H1 (cell line): ENCODE data around the gene RPTOR. TPM values are rescaled to one million over a fixed set of nuclear protein-coding genes. Genes with fewer than 3 reads are reported as not detected.

Experiments
- CTCF ChIA-PET: fragments of 300-600 bp; sonication (Branson Sonifier 250); formaldehyde crosslinking; loops from one replicate; lab custom pipeline; 2021; ENCODE audit not compliant: partially characterized antibody; lab: Charles Lee
- POLR2A ChIA-PET: fragments of 300-600 bp; sonication (Branson Sonifier 250); formaldehyde crosslinking; loops from one replicate; lab custom pipeline; 2021; ENCODE audit warnings: inconsistent platforms; ENCODE audit not compliant: partially characterized antibody; lab: Charles Lee
- DNase-seq, 2 experiments: peaks; one replicate each; pipeline versions ENCODE4 v3.0.0 to v3.0.0-alpha.2; 2010 to 2022; ENCODE audit warnings: low spot score in 2 of 2, low read depth in 1 of 2, mixed read lengths in 1 of 2
- FAIRE-seq: peaks from 2 replicates; lab custom pipeline; 2011; peaks lifted over from hg19 to GRCh38; lab: Jason Lieb, UNC
- H2AFZ ChIP-seq: 2 replicates; pipeline ENCODE4 v1.8.1; 2012; ENCODE audit warnings: low read length, inconsistent platforms
- H2AK5ac ChIP-seq: 2 replicates; pipeline ENCODE4 v1.6.1; 2013; ENCODE audit warnings: low read depth, low read length
- H2BK120ac ChIP-seq: replicated peaks from 2 replicates; pipeline ENCODE3; 2013; ENCODE audit warnings: low read depth, low read length, inconsistent platforms
- H2BK12ac ChIP-seq: 2 replicates; pipeline ENCODE4 v1.6.1; 2013; ENCODE audit warnings: low read depth, low read length
- H2BK15ac ChIP-seq: 2 replicates; pipeline ENCODE4 v1.6.1; 2013; ENCODE audit warnings: low read length
- H2BK20ac ChIP-seq: 2 replicates; pipeline ENCODE4 v1.6.1; 2013; ENCODE audit warnings: low read length
- H2BK5ac ChIP-seq: 2 replicates; pipeline ENCODE4 v1.6.1; 2013; ENCODE audit warnings: low read depth, low read length
- H3K14ac ChIP-seq: 2 replicates; pipeline ENCODE4 v1.6.1; 2013; ENCODE audit warnings: inconsistent platforms; ENCODE audit not compliant: insufficient read length
- H3K18ac ChIP-seq: 2 replicates; pipeline ENCODE4 v1.6.1; 2013; ENCODE audit warnings: low read length; ENCODE audit errors: extremely low read depth
- H3K23ac ChIP-seq: 2 replicates; pipeline ENCODE4 v1.6.1; 2013; ENCODE audit warnings: inconsistent platforms; ENCODE audit not compliant: insufficient read length
- H3K23me2 ChIP-seq: 2 replicates; pipeline ENCODE4 v1.6.1; 2013; ENCODE audit warnings: low read depth, low read length
- H3K27ac ChIP-seq: 2 replicates; pipeline ENCODE4 v1.6.1; 2011; ENCODE audit warnings: low read depth, low read length, inconsistent platforms
- H3K27me3 ChIP-seq, 4 experiments: replicated peaks in 1 of 4; 1 replicate in 1 of 4; 2 replicates in 3 of 4; pipeline versions ENCODE4 v1.6.1 to v1.8.1; 2011 to 2013; ENCODE audit warnings: low read length in 3 of 4, mild to moderate bottlenecking in 3 of 4, inconsistent platforms in 2 of 4, mixed read lengths in 2 of 4, moderate library complexity in 1 of 4; ENCODE audit not compliant: control insufficient read depth in 3 of 4, insufficient read depth in 3 of 4; ENCODE audit errors: extremely low read depth in 1 of 4
- H3K36me3 ChIP-seq, 4 experiments: 2 replicates each; pipeline versions ENCODE4 v1.6.1 to v1.8.1; 2011 to 2013; ENCODE audit warnings: mild to moderate bottlenecking in 4 of 4, low read length in 3 of 4, moderate library complexity in 2 of 4, control low read depth in 1 of 4, inconsistent platforms in 1 of 4; ENCODE audit not compliant: insufficient read depth in 4 of 4, control insufficient read depth in 2 of 4
- H3K4ac ChIP-seq: replicated peaks from 2 replicates; pipeline ENCODE3; 2013; ENCODE audit warnings: low read length, low read depth, mixed read lengths, inconsistent platforms; ENCODE audit not compliant: insufficient read length
- H3K4me1 ChIP-seq, 4 experiments: replicated peaks in 1 of 4; 1 replicate in 1 of 4; 2 replicates in 3 of 4; pipeline versions ENCODE4 v1.6.1 to v1.8.1; 2011 to 2013; ENCODE audit warnings: low read length in 3 of 4, inconsistent platforms in 2 of 4, mixed read lengths in 1 of 4; ENCODE audit not compliant: insufficient read depth in 4 of 4, control insufficient read depth in 3 of 4
- H3K4me2 ChIP-seq, 2 experiments: 2 replicates each; pipeline versions ENCODE4 v1.6.1 to v1.8.1; 2011 to 2013; ENCODE audit warnings: low read depth in 2 of 2, low read length in 2 of 2, control low read depth in 1 of 2, inconsistent platforms in 1 of 2, mild to moderate bottlenecking in 1 of 2; ENCODE audit not compliant: insufficient read depth in 1 of 2
- H3K4me3 ChIP-seq, 4 experiments: fragments of 200-600, 300-600 bp in 1 of 4; sonication (generic), shearing (Covaris generic), sonication (Bioruptor Twin) in 1 of 4; 2 replicates each; pipeline versions ENCODE4 v1.5.1 to v1.8.1; 2011 to 2016; ENCODE audit warnings: low read length in 4 of 4, low read depth in 3 of 4, control low read depth in 2 of 4, inconsistent platforms in 2 of 4, mild to moderate bottlenecking in 2 of 4, mixed read lengths in 1 of 4, moderate library complexity in 1 of 4; ENCODE audit not compliant: insufficient read depth in 2 of 4; ENCODE audit errors: extremely low read depth in 1 of 4
- H3K56ac ChIP-seq: replicated peaks from 2 replicates; pipeline ENCODE3; 2013; ENCODE audit warnings: low read depth, mild to moderate bottlenecking, mixed read lengths, low read length, inconsistent platforms; ENCODE audit not compliant: insufficient read length
- H3K79me1 ChIP-seq: 2 replicates; pipeline ENCODE4 v1.6.1; 2013; ENCODE audit warnings: low read depth, low read length, control low read depth
- H3K79me2 ChIP-seq, 2 experiments: 2 replicates each; pipeline versions ENCODE4 v1.6.1 to v1.8.1; 2012 to 2013; ENCODE audit warnings: low read length in 2 of 2, mild to moderate bottlenecking in 2 of 2, inconsistent platforms in 1 of 2; ENCODE audit not compliant: insufficient read depth in 2 of 2, control insufficient read depth in 1 of 2
- H3K9ac ChIP-seq, 4 experiments: replicated peaks in 1 of 4; 1 replicate in 1 of 4; 2 replicates in 3 of 4; pipeline versions ENCODE4 v1.6.1 to v1.8.1; 2011 to 2013; ENCODE audit warnings: low read depth in 3 of 4, low read length in 3 of 4, control low read depth in 2 of 4, mild to moderate bottlenecking in 2 of 4, moderate library complexity in 2 of 4, inconsistent platforms in 1 of 4; ENCODE audit errors: extremely low read depth in 1 of 4
- H3K9me3 ChIP-seq, 2 experiments: 2 replicates each; pipeline versions ENCODE4 v1.6.1 to v1.8.1; 2012 to 2013; ENCODE audit warnings: mild to moderate bottlenecking in 2 of 2, moderate library complexity in 2 of 2, control low read depth in 1 of 2, inconsistent platforms in 1 of 2, low read depth in 1 of 2, low read length in 1 of 2, mixed read lengths in 1 of 2; ENCODE audit not compliant: insufficient read depth in 2 of 2
- H4K20me1 ChIP-seq, 2 experiments: replicated peaks in 1 of 2; 2 replicates each; pipeline versions ENCODE3 to v1.8.1; 2011 to 2013; ENCODE audit warnings: inconsistent platforms in 2 of 2, low read length in 2 of 2, mild to moderate bottlenecking in 1 of 2; ENCODE audit not compliant: insufficient read depth in 2 of 2, control insufficient read depth in 1 of 2
- H4K5ac ChIP-seq: 2 replicates; pipeline ENCODE4 v1.6.1; 2013; ENCODE audit warnings: low read length, low read depth, mixed read lengths, inconsistent platforms; ENCODE audit not compliant: insufficient read length
- H4K8ac ChIP-seq: 2 replicates; pipeline ENCODE4 v1.8.0; 2013; ENCODE audit warnings: mild to moderate bottlenecking, moderate library complexity, low read length, inconsistent platforms; ENCODE audit not compliant: insufficient read depth; ENCODE audit errors: extremely low read depth
- H4K91ac ChIP-seq: replicated peaks from 2 replicates; pipeline ENCODE3; 2013; ENCODE audit warnings: low read length, mixed read lengths, inconsistent platforms; ENCODE audit not compliant: insufficient read length
- WGBS, 2 experiments: shearing (Covaris generic) in 1 of 2; methylation state at CpG; one replicate each; pipeline versions ENCODE4 v1.1.6 to v1.1.7; 2013 to 2015; ENCODE audit warnings: low lambda C conversion rate in 2 of 2, mixed read lengths in 2 of 2, inconsistent platforms in 1 of 2, low coverage in 1 of 2, missing lambda C conversion rate in 1 of 2; ENCODE audit not compliant: insufficient replicate concordance in 2 of 2, insufficient coverage in 1 of 2, insufficient read length in 1 of 2; ENCODE audit errors: extremely low coverage in 1 of 2, missing lambda C conversion rate in 1 of 2; 5-methylcytosine and 5-hydroxymethylcytosine counted together
- polyA plus RNA-seq, 7 experiments: library from polyadenylated mRNA; depleted of rRNA in 3 of 7; stranded (reverse) in 5 of 7; unstranded in 2 of 7; fragments of >200 nt in 5 of 7; fragments of 200-250 nt in 2 of 7; gene quantifications; 1 replicate in 5 of 7; 2 replicates in 1 of 7; 4 replicates in 1 of 7; pipeline versions ENCODE4 v1.2.1 to v1.2.3, GENCODE V29; 2011 to 2013; ENCODE audit warnings: missing spikeins in 2 of 7, mixed read lengths in 2 of 7
- total RNA-seq: library from RNA; stranded (reverse); fragmentation: NEBNext Ultra II Directional; extraction: Animal tissue kit (Norgen Biotek cat#: 25700); gene quantifications from 2 replicates; pipeline ENCODE4 v1.2.1, GENCODE V29; 2021

The RPTOR gene
- total and polyA plus RNA-seq, 2 of the 8 experiments (the other 6 are each of a cell fraction or from before 2014, with no cell fraction given): 6.9 to 28.7 TPM

DNA sequence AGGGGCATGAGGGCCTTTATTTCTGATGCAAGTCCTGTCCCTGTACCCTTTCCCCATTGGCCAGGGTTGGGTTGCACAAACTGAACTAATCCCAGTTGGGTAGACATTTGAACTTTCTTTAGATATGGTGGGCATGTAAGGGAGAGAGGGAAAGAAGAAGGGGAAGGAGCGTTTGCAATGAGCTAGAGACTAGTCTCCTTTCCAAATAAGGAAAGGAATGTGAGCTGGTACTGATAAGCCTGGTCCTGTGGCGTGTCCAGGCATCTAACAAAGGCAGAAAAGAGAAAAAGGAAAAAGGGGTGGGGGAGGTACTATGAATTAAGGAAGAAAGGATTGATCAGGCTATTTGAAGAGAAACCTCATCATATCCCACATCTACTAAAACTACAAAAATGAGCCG lies 467.3 kb downstream of the RPTOR start:
- no peak overlapping the region for H2AFZ ChIP-seq
- no peak overlapping the region for H3K27ac ChIP-seq
- H3K4me1 ChIP-seq: no peaks in the 10 kb centered on the region
- no peak overlapping the region for H3K4me2 ChIP-seq
- H3K14ac ChIP-seq: no peak overlapping the region
- H2BK12ac ChIP-seq: no peak overlapping the region
- H3K23ac ChIP-seq: no peak overlapping the region
- no peak overlapping the region for H3K56ac ChIP-seq
- H3K23me2 ChIP-seq: no peaks in the 10 kb centered on the region
- H2BK15ac ChIP-seq: no peak overlapping the region
- WGBS, 2 experiments: 72% methylated on average over 3 of the region's 3 CpGs; no CpG with 5 or more reads in 1 of the 2 experiments
- no peak overlapping the region for H2BK120ac ChIP-seq
- H3K36me3 ChIP-seq: no peaks in the 10 kb centered on the region
- H2BK5ac ChIP-seq: no peak overlapping the region
- no peaks in the 10 kb centered on the region for H4K20me1 ChIP-seq
- H4K91ac ChIP-seq: no peak overlapping the region
- DNase-seq (no peak), FAIRE-seq (no peak)
- H3K79me1 ChIP-seq: no peaks in the 10 kb centered on the region
- H3K27me3 ChIP-seq: no peaks in the 10 kb centered on the region; a peak in 1 of 7 replicates
- ChIA-PET POLR2A (no interaction called here), CTCF (interaction anchor here (4.6 kb wide), 1 partner anchor 12 kb away, joined by 29 read pairs; no protein-coding TSS in a partner anchor)
- H3K4ac ChIP-seq: no peak overlapping the region
- no peak overlapping the region for H3K9ac ChIP-seq
- H2AK5ac ChIP-seq: no peak overlapping the region
- peaks cover 9 to 12% of the 10 kb centered on the region in 2 experiments for H3K9me3 ChIP-seq
- no peak overlapping the region for H2BK20ac ChIP-seq
- H3K4me3 ChIP-seq: no peak overlapping the region
- H4K5ac ChIP-seq: no peak overlapping the region
- H3K79me2 ChIP-seq: no peaks in the 10 kb centered on the region
- no peak overlapping the region for H4K8ac ChIP-seq
- no peak overlapping the region for H3K18ac ChIP-seq
